Ascending aorta (tissue), 2 donors: ENCODE results near the gene NDFIP1. TPM values are rescaled to one million over a fixed set of nuclear protein-coding genes. Genes with fewer than 3 reads are reported as not detected.
A peak's percentile ranks its signal among the peaks of the same experiment; 100 is the strongest.

Experiments used
- DNase-seq, 2 donors: peaks; one replicate each; pipeline ENCODE4 v3.0.0-alpha.2; 2019; ENCODE audit warnings: low spot score in 2 of 2
- H3K27ac ChIP-seq, 2 donors: fragments of 200-600 bp; sonication (generic); one replicate each; pipeline ENCODE4 v1.5.1; 2016 to 2017; ENCODE audit warnings: mild to moderate bottlenecking in 1 of 2
- H3K27me3 ChIP-seq: fragments of 200-600 bp; sonication (generic); one replicate; pipeline ENCODE4 v1.5.1; 2017
- H3K36me3 ChIP-seq, 2 donors: fragments of 200-600 bp; sonication (generic); one replicate each; pipeline ENCODE4 v1.5.1; 2016
- H3K4me1 ChIP-seq, 2 donors: fragments of 200-600 bp; sonication (generic); one replicate each; pipeline ENCODE4 v1.5.1; 2016 to 2017; ENCODE audit warnings: mild to moderate bottlenecking in 1 of 2
- H3K4me3 ChIP-seq, 2 donors: fragments of 200-600 bp; sonication (generic); one replicate each; pipeline ENCODE4 v1.5.1; 2016 to 2017; ENCODE audit warnings: mild to moderate bottlenecking in 1 of 2
- H3K9me3 ChIP-seq, 2 donors: fragments of 200-600 bp; sonication (generic); one replicate each; pipeline ENCODE4 v1.5.1; 2016
- intact Hi-C: fragments of 100-400 bp; cut with DNase I; formaldehyde crosslinking; loops from one replicate; pipeline ENCODE4 v1.15.1; 2023
- total RNA-seq: library from RNA; depleted of rRNA; stranded (reverse); fragments of >200 nt; gene quantifications from one replicate; pipeline ENCODE4 v1.1.0, GENCODE V29; 2016
- TF ChIP-seq, protein P1 (sequence below), 3 experiments: fragments of 200-600 bp in 2 of 3; fragments of 450-650 bp in 1 of 3; sonication (generic) in 2 of 3; IDR thresholded peaks; one replicate each; pipeline ENCODE4 v1.5.1; 2016 to 2019; ENCODE audit warnings: antibody characterized with exemption in 3 of 3, mild to moderate bottlenecking in 1 of 3, moderate library complexity in 1 of 3

The NDFIP1 gene
- total RNA-seq, 1 donor from 2014 or later = 310 TPM

GRCh38 chr5:142131394-142131793 lies 22.8 kb downstream of the NDFIP1 start:
- peaks cover 26 to 36% of the 10 kb centered on the region in 2 donors for H3K36me3 ChIP-seq
- H3K27me3 ChIP-seq = no peaks in the 10 kb centered on the region
- intact Hi-C loops = no loop called here

GRCh38 chr5:142132916-142133315 lies 24.3 kb downstream of the NDFIP1 start:
- no peak for DNase-seq
- H3K36me3 ChIP-seq = peaks cover 31 to 45% of the 10 kb centered on the region in 2 donors
- intact Hi-C loops = no loop called here
- TF ChIP-seq, protein P1, sequence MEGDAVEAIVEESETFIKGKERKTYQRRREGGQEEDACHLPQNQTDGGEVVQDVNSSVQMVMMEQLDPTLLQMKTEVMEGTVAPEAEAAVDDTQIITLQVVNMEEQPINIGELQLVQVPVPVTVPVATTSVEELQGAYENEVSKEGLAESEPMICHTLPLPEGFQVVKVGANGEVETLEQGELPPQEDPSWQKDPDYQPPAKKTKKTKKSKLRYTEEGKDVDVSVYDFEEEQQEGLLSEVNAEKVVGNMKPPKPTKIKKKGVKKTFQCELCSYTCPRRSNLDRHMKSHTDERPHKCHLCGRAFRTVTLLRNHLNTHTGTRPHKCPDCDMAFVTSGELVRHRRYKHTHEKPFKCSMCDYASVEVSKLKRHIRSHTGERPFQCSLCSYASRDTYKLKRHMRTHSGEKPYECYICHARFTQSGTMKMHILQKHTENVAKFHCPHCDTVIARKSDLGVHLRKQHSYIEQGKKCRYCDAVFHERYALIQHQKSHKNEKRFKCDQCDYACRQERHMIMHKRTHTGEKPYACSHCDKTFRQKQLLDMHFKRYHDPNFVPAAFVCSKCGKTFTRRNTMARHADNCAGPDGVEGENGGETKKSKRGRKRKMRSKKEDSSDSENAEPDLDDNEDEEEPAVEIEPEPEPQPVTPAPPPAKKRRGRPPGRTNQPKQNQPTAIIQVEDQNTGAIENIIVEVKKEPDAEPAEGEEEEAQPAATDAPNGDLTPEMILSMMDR (IDR thresholded peaks at IDR 0.05) = no peak
- peaks cover 0 to 12% of the 10 kb centered on the region in 2 donors for H3K4me1 ChIP-seq
- H3K27me3 ChIP-seq = no peaks in the 10 kb centered on the region
- no peak overlapping the region for H3K4me3 ChIP-seq
- H3K27ac ChIP-seq = no peak overlapping the region
- no peaks in the 10 kb centered on the region for H3K9me3 ChIP-seq

More at GRCh38 chr5:142131394-142131793, 22.8 kb downstream of the NDFIP1 start:
- Histone ChIP-seq H3K9me3 (no peaks in the 10 kb centered on the region), H3K4me1 (peaks cover 0 to 20% of the 10 kb centered on the region in 2 donors), H3K27ac (no peak overlapping the region), H3K4me3 (no peak overlapping the region)
- DNase-seq = no peak
- TF ChIP-seq, protein P1 (IDR thresholded peaks at IDR 0.05) = no peak

DNA sequence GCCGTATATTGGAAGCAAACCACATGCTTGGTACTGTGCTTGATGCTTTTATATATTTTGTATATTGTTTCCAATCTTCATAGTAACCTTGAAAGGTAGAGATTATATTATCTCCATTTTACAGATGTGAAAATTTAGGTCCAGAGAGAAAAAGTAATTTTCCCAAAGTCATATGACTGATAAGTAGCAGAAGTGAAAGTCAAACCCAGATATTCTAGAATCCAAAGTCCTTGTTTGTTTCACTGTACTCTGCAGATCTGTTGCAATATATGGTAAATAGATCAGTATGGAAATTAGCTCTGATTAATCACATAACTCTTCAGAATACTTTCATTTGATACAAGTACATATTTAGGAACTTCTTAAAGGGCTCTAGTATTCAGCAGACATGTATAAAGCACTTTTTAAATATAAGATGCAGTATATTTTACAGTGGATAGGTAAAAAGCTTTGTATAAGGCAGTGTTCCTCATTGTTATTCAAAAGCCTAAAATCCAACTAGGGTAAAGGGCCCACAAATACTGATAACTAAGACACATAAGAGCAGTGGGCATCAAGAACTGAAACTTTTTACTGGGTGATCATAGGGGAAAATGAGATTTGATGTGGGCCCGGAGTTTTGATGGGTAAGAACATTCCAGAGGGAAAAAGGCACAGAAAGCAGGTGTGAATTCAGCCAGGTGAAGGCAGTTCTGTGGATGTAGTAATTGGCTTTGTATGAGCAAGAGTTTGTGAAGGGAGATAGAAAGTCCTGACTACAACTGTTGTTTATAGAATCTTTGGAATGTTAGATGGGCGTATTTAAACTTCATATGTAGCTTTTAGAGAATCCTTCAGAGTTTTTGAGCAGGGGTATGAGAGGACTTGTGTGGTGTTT lies 25.0 kb downstream of the NDFIP1 start:
- TF ChIP-seq, protein P1 (IDR thresholded peaks at IDR 0.05) = no peak
- Histone ChIP-seq H3K4me1 (peaks cover 0 to 5% of the 10 kb centered on the region in 2 donors), H3K9me3 (no peaks in the 10 kb centered on the region), H3K27me3 (no peaks in the 10 kb centered on the region), H3K36me3 (peaks cover 36 to 52% of the 10 kb centered on the region in 2 donors), H3K27ac (no peak overlapping the region), H3K4me3 (no peak overlapping the region)
- DNase-seq = no peak
- intact Hi-C loops = no loop called here

DNA sequence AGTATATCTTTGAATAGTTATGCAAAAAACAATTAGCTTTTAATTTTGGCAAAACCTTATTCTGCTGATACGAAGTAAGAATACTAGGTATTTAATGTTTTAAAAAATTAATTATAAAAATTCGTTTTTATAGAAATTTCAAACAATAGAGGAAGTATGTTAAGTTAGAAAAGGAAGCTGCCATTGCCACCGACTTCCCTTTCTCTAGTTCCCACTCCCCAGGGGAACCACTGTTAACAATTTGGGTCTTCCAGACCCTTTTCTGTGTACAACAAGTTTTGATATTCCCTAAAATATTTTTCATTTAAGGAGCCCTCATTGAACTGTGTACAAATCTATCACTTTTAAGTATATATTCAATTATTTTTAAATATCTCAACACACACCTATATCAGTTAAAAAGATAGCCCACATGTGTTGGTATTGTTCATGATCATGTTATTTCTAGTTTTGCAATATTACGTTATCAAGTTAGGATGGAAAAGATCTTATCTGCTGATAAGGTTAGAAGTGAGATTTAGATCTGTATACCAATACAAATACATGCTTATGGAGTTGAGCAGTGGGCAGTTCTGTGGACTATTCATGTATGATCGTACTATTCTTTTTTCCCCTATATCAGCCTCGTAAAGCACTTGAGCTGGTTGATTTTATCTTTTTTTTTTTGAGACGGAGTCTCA lies 25.9 kb downstream of the NDFIP1 start:
- no peak overlapping the region for H3K4me3 ChIP-seq
- intact Hi-C loops = no loop called here
- no peaks in the 10 kb centered on the region for H3K4me1 ChIP-seq
- H3K36me3 ChIP-seq = peaks cover 37 to 54% of the 10 kb centered on the region in 2 donors
- TF ChIP-seq, protein P1 (IDR thresholded peaks at IDR 0.05) = no peak
- no peaks in the 10 kb centered on the region for H3K27me3 ChIP-seq
- no peak for DNase-seq
- H3K27ac ChIP-seq = no peak overlapping the region
- H3K9me3 ChIP-seq = no peaks in the 10 kb centered on the region

DNA sequence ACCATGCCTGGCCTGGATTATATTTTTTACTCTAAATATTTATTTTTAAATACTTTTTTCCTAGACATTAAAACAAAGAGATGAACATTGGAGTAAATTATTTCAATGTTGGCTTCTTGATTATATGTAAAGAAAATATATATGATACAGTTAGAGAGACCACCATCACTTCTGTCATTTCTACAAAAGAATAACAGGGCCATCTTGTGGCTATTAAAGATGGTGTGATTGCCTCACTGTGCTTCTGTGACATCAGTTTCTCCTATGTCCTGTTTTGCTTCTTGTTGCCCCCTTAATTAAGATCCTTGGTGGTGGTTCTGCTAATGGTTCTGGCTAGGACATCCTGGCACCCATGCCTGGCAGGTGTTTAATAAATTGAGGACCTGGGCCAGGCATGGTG lies 32.9 kb downstream of the NDFIP1 start:
- Histone ChIP-seq H3K27me3 (no peaks in the 10 kb centered on the region), H3K4me3 (no peak overlapping the region), H3K4me1 (peaks cover 0 to 3% of the 10 kb centered on the region in 2 donors), H3K9me3 (no peaks in the 10 kb centered on the region), H3K36me3 (peaks cover 43 to 72% of the 10 kb centered on the region in 2 donors), H3K27ac (no peak overlapping the region)
- DNase-seq = no peak
- intact Hi-C loops = loop anchor here (5.0 kb wide), 1 partner anchor 34 kb away; the partner anchor contains the start of gene NDFIP1
- TF ChIP-seq, protein P1 (IDR thresholded peaks at IDR 0.05) = peak in 1 of 3 experiments; percentile 24
